ENCODE results near the gene TNXB. TPM values are rescaled to one million over a fixed set of nuclear protein-coding genes. Genes with fewer than 3 reads are reported as not detected.
"Not testable (repeated sequence)": the region's sequence is repeated elsewhere in the genome, so short reads cannot be mapped to it uniquely, and the experiment has no call there.

TNXB gene
- total RNA-seq, 1 donor = 17.7 TPM

GRCh38 chr6:32147401-32148132 lies 38.4 kb upstream of the TNXB start:
- DNase-seq (ENCODE audit: low read depth) = no peak
- no peak overlapping the region for H3K4me3 ChIP-seq (ENCODE audit: low read depth, low read length)
- TF ChIP-seq CTCF (IDR thresholded peaks at IDR 0.05; ENCODE audit: insufficient read depth, low read depth, low read length) = no peak

- no peak overlapping the region for H3K4me3 ChIP-seq (ENCODE audit: low read depth, low read length)
- no peak for DNase-seq (ENCODE audit: low read depth)
- TF ChIP-seq CTCF (IDR thresholded peaks at IDR 0.05; ENCODE audit: insufficient read depth, low read depth, low read length) = no peak
These were observed 37.5 kb upstream of the TNXB start for GRCh38 chr6:32146687-32147086.

GRCh38 chr6:32146287-32146686 lies 37.1 kb upstream of the TNXB start:
- TF ChIP-seq CTCF (IDR thresholded peaks at IDR 0.05; ENCODE audit: insufficient read depth, low read depth, low read length) = no peak
- DNase-seq (ENCODE audit: low read depth) = no peak
- H3K4me3 ChIP-seq (ENCODE audit: low read depth, low read length) = no peak overlapping the region

GRCh38 chr6:32144238-32144637 lies 35.1 kb upstream of the TNXB start:
- not testable (repeated sequence) for H3K4me3 ChIP-seq (ENCODE audit: low read depth, low read length); DNase-seq (ENCODE audit: low read depth)

GRCh38 chr6:32140420-32141046 lies 31.4 kb upstream of the TNXB start:
- H3K4me3 ChIP-seq (ENCODE audit: low read depth, low read length) = no peak overlapping the region
- no peak for DNase-seq (ENCODE audit: low read depth)
- no peak for TF ChIP-seq CTCF (IDR thresholded peaks at IDR 0.05; ENCODE audit: insufficient read depth, low read depth, low read length)

GRCh38 chr6:32139590-32139989 lies 30.5 kb upstream of the TNXB start:
- no peak overlapping the region for H3K4me3 ChIP-seq (ENCODE audit: low read depth, low read length)
- DNase-seq (ENCODE audit: low read depth) = no peak
- no peak for TF ChIP-seq CTCF (IDR thresholded peaks at IDR 0.05; ENCODE audit: insufficient read depth, low read depth, low read length)

GRCh38 chr6:32137454-32137853 lies 28.3 kb upstream of the TNXB start:
- no peak overlapping the region for H3K4me3 ChIP-seq (ENCODE audit: low read depth, low read length)
- no peak for TF ChIP-seq CTCF (IDR thresholded peaks at IDR 0.05; ENCODE audit: insufficient read depth, low read depth, low read length)
- DNase-seq (ENCODE audit: low read depth) = no peak
